BE2C (cell line): ENCODE measurements around the gene SMC6.

Experiments
- DNase-seq: peaks from one replicate; pipeline ENCODE4 v3.0.0-alpha.2; 2020
- H3K27me3 ChIP-seq: fragments of 250-450 bp; sonication (Bioruptor Pico); 2 replicates; pipeline ENCODE4 v1.5.1; 2020; ENCODE audit warnings: mild to moderate bottlenecking
- H3K36me3 ChIP-seq: fragments of 250-450 bp; sonication (Bioruptor Pico); 2 replicates; pipeline ENCODE4 v1.5.1; 2020; ENCODE audit warnings: mild to moderate bottlenecking
- H3K4me1 ChIP-seq: fragments of 250-450 bp; sonication (Bioruptor Pico); 2 replicates; pipeline ENCODE4 v1.5.1; 2020
- H3K4me3 ChIP-seq: 2 replicates; pipeline ENCODE4 v1.5.1; 2011; ENCODE audit warnings: low read depth, low read length
- H3K9me3 ChIP-seq: fragments of 250-450 bp; sonication (Bioruptor Pico); 2 replicates; pipeline ENCODE4 v1.5.1; 2020
- CTCF ChIP-seq: IDR thresholded peaks from 2 replicates; pipeline ENCODE4 v1.5.1; 2012; ENCODE audit warnings: mild to moderate bottlenecking, low read depth, low read length

Gene SMC6

GRCh38 chr2:17646838-17647701 lies 106.5 kb downstream of the SMC6 start:
- DNase-seq, result no peak
- Histone ChIP-seq H3K36me3 (no peaks in the 10 kb centered on the region), H3K4me1 (no peaks in the 10 kb centered on the region), H3K9me3 (no peaks in the 10 kb centered on the region), H3K27me3 (no peaks in the 10 kb centered on the region), H3K4me3 (no peak overlapping the region)
- no peak for TF ChIP-seq CTCF

GRCh38 chr2:17646081-17646554 lies 107.5 kb downstream of the SMC6 start:
- H3K27me3 ChIP-seq, result no peaks in the 10 kb centered on the region
- no peaks in the 10 kb centered on the region for H3K36me3 ChIP-seq
- peak; percentile 46 for DNase-seq
- H3K4me3 ChIP-seq, result no peak overlapping the region
- H3K9me3 ChIP-seq, result no peaks in the 10 kb centered on the region
- TF ChIP-seq CTCF, result peak; percentile 87
- H3K4me1 ChIP-seq, result no peaks in the 10 kb centered on the region

- no peak for TF ChIP-seq CTCF
- no peak for DNase-seq
Measured at GRCh38 chr2:17644997-17645720, 108.5 kb downstream of the SMC6 start.

GRCh38 chr2:17643031-17643615 lies 110.5 kb downstream of the SMC6 start:
- Histone ChIP-seq H3K4me1 (no peaks in the 10 kb centered on the region), H3K4me3 (no peak overlapping the region), H3K9me3 (no peaks in the 10 kb centered on the region), H3K27me3 (no peaks in the 10 kb centered on the region), H3K36me3 (no peaks in the 10 kb centered on the region)
- TF ChIP-seq CTCF, result no peak
- DNase-seq, result no peak

More at GRCh38 chr2:17644997-17645720, 108.5 kb downstream of the SMC6 start:
- Histone ChIP-seq H3K9me3 (no peaks in the 10 kb centered on the region), H3K36me3 (no peaks in the 10 kb centered on the region), H3K4me3 (no peak overlapping the region), H3K27me3 (no peaks in the 10 kb centered on the region), H3K4me1 (no peaks in the 10 kb centered on the region)

- no peaks in the 10 kb centered on the region for H3K9me3 ChIP-seq
- H3K36me3 ChIP-seq, result no peaks in the 10 kb centered on the region
- no peak for TF ChIP-seq CTCF
- no peak overlapping the region for H3K4me3 ChIP-seq
- DNase-seq, result no peak
- no peaks in the 10 kb centered on the region for H3K4me1 ChIP-seq
- no peaks in the 10 kb centered on the region for H3K27me3 ChIP-seq
Measured at GRCh38 chr2:17640406-17640805, 113.2 kb downstream of the SMC6 start.
